Esophagus muscularis mucosa (tissue), 3 donors: ENCODE measurements around the gene OGDH.

Experiments
- POLR2A ChIP-seq: fragments of 450-650 bp; IDR thresholded peaks from one replicate; pipeline ENCODE4 v1.6.1; 2017; ENCODE audit warnings: antibody characterized with exemption, moderate library complexity, mild to moderate bottlenecking, low read depth
- TF ChIP-seq, protein P1 (sequence below), 3 experiments: fragments of 200-600 bp in 2 of 3; fragments of 450-650 bp in 1 of 3; sonication (generic) in 2 of 3; IDR thresholded peaks; one replicate each; pipeline ENCODE4 v1.5.1; 2017 to 2019; ENCODE audit warnings: antibody characterized with exemption in 3 of 3, mild to moderate bottlenecking in 2 of 3, moderate library complexity in 1 of 3

DNA sequence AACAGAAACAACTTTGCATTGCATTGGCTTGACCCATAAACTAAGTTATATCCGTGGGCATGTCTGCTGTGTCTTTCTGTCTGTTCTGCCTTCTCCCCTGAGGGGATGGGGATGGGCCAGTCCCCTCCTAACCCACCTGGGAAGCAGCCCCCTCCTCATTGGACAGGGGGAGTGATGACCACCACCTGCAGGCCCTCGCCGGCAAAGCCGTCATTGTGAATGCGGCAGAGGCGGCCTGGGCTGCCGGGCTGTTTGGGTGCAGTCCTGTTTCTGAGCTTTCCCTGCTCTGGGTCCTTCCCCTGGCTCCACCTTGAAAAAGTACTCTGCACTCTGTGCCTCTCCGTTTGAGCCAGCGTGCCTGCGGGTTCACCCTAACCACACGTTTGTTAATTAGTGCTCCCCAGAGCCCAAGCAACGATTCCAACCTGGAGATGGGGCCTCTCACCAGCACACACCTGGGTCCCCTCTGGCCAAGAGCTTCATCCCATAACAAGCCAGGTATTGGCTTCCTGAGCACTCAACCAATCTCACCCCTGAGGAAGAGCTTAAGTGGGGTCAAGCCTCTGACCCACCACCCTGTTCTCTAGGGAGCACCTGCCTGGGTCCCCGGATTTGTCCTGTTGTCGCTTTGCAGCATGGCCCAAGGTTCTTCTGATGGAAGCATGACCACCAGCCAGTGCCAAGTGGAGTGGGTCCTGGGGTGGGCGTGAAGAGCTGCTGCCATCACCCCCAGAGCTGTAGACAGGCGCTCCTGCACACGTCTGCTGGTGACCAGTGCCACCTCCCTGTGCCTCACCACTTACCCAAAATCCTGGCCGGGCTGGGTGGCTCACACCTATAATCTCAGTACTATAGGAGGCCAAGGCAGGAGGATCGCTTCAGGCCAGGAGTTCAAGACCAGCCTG is 102.8 kb downstream of the OGDH start:
- TF ChIP-seq, protein P1, sequence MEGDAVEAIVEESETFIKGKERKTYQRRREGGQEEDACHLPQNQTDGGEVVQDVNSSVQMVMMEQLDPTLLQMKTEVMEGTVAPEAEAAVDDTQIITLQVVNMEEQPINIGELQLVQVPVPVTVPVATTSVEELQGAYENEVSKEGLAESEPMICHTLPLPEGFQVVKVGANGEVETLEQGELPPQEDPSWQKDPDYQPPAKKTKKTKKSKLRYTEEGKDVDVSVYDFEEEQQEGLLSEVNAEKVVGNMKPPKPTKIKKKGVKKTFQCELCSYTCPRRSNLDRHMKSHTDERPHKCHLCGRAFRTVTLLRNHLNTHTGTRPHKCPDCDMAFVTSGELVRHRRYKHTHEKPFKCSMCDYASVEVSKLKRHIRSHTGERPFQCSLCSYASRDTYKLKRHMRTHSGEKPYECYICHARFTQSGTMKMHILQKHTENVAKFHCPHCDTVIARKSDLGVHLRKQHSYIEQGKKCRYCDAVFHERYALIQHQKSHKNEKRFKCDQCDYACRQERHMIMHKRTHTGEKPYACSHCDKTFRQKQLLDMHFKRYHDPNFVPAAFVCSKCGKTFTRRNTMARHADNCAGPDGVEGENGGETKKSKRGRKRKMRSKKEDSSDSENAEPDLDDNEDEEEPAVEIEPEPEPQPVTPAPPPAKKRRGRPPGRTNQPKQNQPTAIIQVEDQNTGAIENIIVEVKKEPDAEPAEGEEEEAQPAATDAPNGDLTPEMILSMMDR (IDR thresholded peaks at IDR 0.05): no peak
- TF ChIP-seq POLR2A: no peak
